Ovary (tissue), 9 donors: ENCODE results near the gene OGFOD3. TPM values are rescaled to one million over a fixed set of nuclear protein-coding genes. Genes with fewer than 3 reads are reported as not detected.

Experiments
- DNase-seq, 5 donors: peaks; one replicate each; pipeline ENCODE4 v3.0.0-alpha.2; 2019 to 2020
- H3K27ac ChIP-seq, 2 donors: fragments of 200-600 bp; one replicate each; pipeline versions ENCODE4 v1.5.1 to v1.8.0; 2019 to 2022
- H3K27me3 ChIP-seq: fragments of 200-600 bp; one replicate; pipeline ENCODE4 v1.8.0; 2022
- H3K36me3 ChIP-seq: fragments of 200-600 bp; sonication (generic); one replicate; pipeline ENCODE4 v1.5.1; 2019
- H3K4me1 ChIP-seq: one replicate; pipeline ENCODE4 v1.8.1; 2013; ENCODE audit warnings: mild to moderate bottlenecking, moderate library complexity; ENCODE audit not compliant: insufficient read depth
- H3K4me3 ChIP-seq: fragments of 200-600 bp; sonication (generic); one replicate; pipeline ENCODE4 v1.5.1; 2017
- H3K9me3 ChIP-seq, 2 donors: fragments of 200-600 bp in 1 of 2; sonication (generic) in 1 of 2; one replicate each; pipeline versions ENCODE4 v1.5.1 to v1.8.1; 2013 to 2019; ENCODE audit warnings: mild to moderate bottlenecking in 1 of 2, moderate library complexity in 1 of 2
- EP300 ChIP-seq: sonication (generic); formaldehyde crosslinking; IDR thresholded peaks from one replicate; pipeline ENCODE4 v1.6.1; 2017; ENCODE audit warnings: antibody characterized with exemption
- POLR2A ChIP-seq: fragments of 450-650 bp; IDR thresholded peaks from one replicate; pipeline ENCODE4 v1.6.1; 2017; ENCODE audit warnings: antibody characterized with exemption, mild to moderate bottlenecking, moderate library complexity
- WGBS, 3 donors: extraction: QIAGEN DNeasy Blood & Tissue Kit in 1 of 3; methylation state at CpG; one replicate each; pipeline versions ENCODE4 v1.1.5 to v1.1.7; 2013 to 2017; 5-methylcytosine and 5-hydroxymethylcytosine counted together
- intact Hi-C, 4 donors: fragments of 100-400 bp; cut with DNase I; formaldehyde crosslinking; loops; one replicate each; pipeline versions ENCODE4 v1.11.0 to v1.15.1; 2022 to 2023
- polyA plus RNA-seq, 2 donors: library from polyadenylated mRNA; stranded (reverse); fragments of 200-250 nt in 1 of 2; fragments of 350-450 nt in 1 of 2; fragmentation: Illumina TruSeq in 1 of 2; extraction: RNeasy Lipid Tissue Mini Kit (QIAGEN cat#74804) in 1 of 2; gene quantifications; one replicate each; pipeline ENCODE4 v1.2.3, GENCODE V29; 2013 to 2014
- total RNA-seq, 7 donors: library from RNA; depleted of rRNA in 2 of 7; stranded (reverse); fragments of >200 nt in 2 of 7; fragmentation: NEBNext Ultra II Directional in 3 of 7; extraction: Animal tissue kit (Norgen Biotek cat#: 25700) in 3 of 7; gene quantifications; one replicate each; pipeline versions ENCODE4 v1.1.0 to v1.2.4, GENCODE V29; 2016 to 2023
- TF ChIP-seq, protein P1 (sequence below), 3 donors: fragments of 450-650 bp in 2 of 3; fragments of 200-600 bp in 1 of 3; IDR thresholded peaks; one replicate each; pipeline versions ENCODE4 v1.5.1 to v1.8.0; 2016 to 2022; ENCODE audit warnings: antibody characterized with exemption in 3 of 3, mild to moderate bottlenecking in 1 of 3
- donor health status: DM: no; HTN: no; CAD: no; lungs with moderate emphysema.
- donor health status: DM: no; HTN: no; CAD: no.
- donor health status: Bipolar disorder and iron deficiency.
- donor health status: DM: yes; HTN: yes; CAD: no.
- donor health status: DM: no; HTN: no; CAD: no.
- donor health status: DM: yes; HTN: yes; CAD: no.

OGFOD3 gene
- total and polyA plus RNA-seq, 9 donors, result 14.4 to 37.8 (median 29.4) TPM

DNA sequence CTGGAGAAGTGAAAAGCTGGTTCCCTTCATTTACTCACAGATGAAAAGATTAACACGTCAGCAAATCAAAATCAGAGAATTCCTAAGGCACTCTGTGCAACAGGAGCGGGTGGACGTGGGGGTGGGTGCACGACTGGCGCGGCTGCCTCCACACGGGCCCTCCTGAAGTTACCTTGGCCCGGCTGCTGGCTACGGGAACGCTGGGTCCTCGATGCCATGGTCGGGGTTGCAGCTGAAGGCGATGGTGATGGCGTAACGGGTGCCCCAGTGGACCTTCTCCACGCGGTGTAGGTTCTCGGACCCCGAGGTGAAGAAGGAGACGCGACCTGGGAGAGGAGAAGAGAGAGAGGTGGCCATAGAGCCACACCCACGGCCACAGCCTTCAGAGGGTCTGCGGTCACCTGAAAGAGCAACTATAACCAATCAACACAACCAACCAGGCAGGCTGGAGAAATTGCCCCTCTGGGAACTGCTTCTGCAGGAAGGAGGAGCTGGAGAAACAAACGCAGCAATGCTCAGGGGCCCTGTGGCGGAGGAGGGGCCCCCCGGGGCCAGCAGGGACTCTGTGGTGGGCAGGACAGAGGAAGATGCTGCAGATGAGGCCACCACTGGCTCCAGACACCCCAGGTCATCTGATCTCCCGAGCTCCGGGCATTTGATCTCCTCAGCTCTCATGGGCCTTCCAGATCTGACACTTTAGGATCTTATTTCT, 26.0 kb downstream of the OGFOD3 start:
- DNase-seq, result no peak
- H3K4me3 ChIP-seq, result no peak overlapping the region
- no peak for TF ChIP-seq POLR2A
- TF ChIP-seq, protein P1, sequence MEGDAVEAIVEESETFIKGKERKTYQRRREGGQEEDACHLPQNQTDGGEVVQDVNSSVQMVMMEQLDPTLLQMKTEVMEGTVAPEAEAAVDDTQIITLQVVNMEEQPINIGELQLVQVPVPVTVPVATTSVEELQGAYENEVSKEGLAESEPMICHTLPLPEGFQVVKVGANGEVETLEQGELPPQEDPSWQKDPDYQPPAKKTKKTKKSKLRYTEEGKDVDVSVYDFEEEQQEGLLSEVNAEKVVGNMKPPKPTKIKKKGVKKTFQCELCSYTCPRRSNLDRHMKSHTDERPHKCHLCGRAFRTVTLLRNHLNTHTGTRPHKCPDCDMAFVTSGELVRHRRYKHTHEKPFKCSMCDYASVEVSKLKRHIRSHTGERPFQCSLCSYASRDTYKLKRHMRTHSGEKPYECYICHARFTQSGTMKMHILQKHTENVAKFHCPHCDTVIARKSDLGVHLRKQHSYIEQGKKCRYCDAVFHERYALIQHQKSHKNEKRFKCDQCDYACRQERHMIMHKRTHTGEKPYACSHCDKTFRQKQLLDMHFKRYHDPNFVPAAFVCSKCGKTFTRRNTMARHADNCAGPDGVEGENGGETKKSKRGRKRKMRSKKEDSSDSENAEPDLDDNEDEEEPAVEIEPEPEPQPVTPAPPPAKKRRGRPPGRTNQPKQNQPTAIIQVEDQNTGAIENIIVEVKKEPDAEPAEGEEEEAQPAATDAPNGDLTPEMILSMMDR (IDR thresholded peaks at IDR 0.05), result no peak
- TF ChIP-seq EP300, result no peak
- H3K36me3 ChIP-seq, result no peaks in the 10 kb centered on the region
- WGBS, 3 donors, result 92% methylated on average over 28 of the region's 28 CpGs
- H3K27me3 ChIP-seq, result no peaks in the 10 kb centered on the region
- no peak overlapping the region for H3K27ac ChIP-seq
- no peaks in the 10 kb centered on the region for H3K9me3 ChIP-seq
- intact Hi-C loops, result no loop called here
- H3K4me1 ChIP-seq, result no peaks in the 10 kb centered on the region

- DNase-seq, result no peak
- Histone ChIP-seq H3K4me1 (no peaks in the 10 kb centered on the region), H3K4me3 (no peak overlapping the region), H3K27ac (no peak overlapping the region), H3K36me3 (no peaks in the 10 kb centered on the region), H3K9me3 (no peaks in the 10 kb centered on the region), H3K27me3 (no peaks in the 10 kb centered on the region)
- intact Hi-C loops, result no loop called here
- 93 to 95% (median 94%) methylated on average over 19 to 23 of the region's 23 CpGs for WGBS, 3 donors
- TF ChIP-seq POLR2A (no peak), EP300 (no peak)
- TF ChIP-seq, protein P1 (IDR thresholded peaks at IDR 0.05), result no peak
Measured at GRCh38 chr17:82391496-82392066, 26.8 kb downstream of the OGFOD3 start.

GRCh38 chr17:82390860-82391435, 27.4 kb downstream of the OGFOD3 start:
- WGBS, 3 donors, result 88 to 91% (median 88%) methylated on average over 13 of the region's 13 CpGs
- peak in 1 of 5 donors; percentile 26 for DNase-seq
- no peaks in the 10 kb centered on the region for H3K36me3 ChIP-seq
- TF ChIP-seq, protein P1 (IDR thresholded peaks at IDR 0.05), result no peak
- H3K4me3 ChIP-seq, result no peak overlapping the region
- no peaks in the 10 kb centered on the region for H3K9me3 ChIP-seq
- intact Hi-C loops, result no loop called here
- H3K27me3 ChIP-seq, result no peaks in the 10 kb centered on the region
- H3K27ac ChIP-seq, result no peak overlapping the region
- H3K4me1 ChIP-seq, result no peaks in the 10 kb centered on the region

- Histone ChIP-seq H3K9me3 (no peaks in the 10 kb centered on the region), H3K4me1 (no peaks in the 10 kb centered on the region), H3K36me3 (no peaks in the 10 kb centered on the region), H3K4me3 (no peak overlapping the region), H3K27ac (no peak overlapping the region), H3K27me3 (no peaks in the 10 kb centered on the region)
- TF ChIP-seq POLR2A, result no peak
- no peak for TF ChIP-seq EP300
- TF ChIP-seq, protein P1 (IDR thresholded peaks at IDR 0.05), result no peak
- no peak for DNase-seq
- intact Hi-C loops, result no loop called here
- WGBS, 3 donors, result 91 to 94% (median 92%) methylated on average over 31 to 34 of the region's 34 CpGs
Measured at GRCh38 chr17:82390015-82390859, 28.1 kb downstream of the OGFOD3 start.
